Liver (tissue), 9 donors: ENCODE data around the gene KRT25. TPM values are rescaled to one million over a fixed set of nuclear protein-coding genes. Genes with fewer than 3 reads are reported as not detected.

Source experiments
- DNase-seq: peaks from one replicate; pipeline ENCODE4 v3.0.0-alpha.2; 2017; ENCODE audit warnings: low spot score
- H3K27ac ChIP-seq, 2 donors: one replicate each; pipeline ENCODE4 v1.7.0; 2013; ENCODE audit warnings: inconsistent platforms in 2 of 2, low read length in 2 of 2, control low read depth in 1 of 2, low read depth in 1 of 2, mild to moderate bottlenecking in 1 of 2
- H3K27me3 ChIP-seq, 4 donors: one replicate each; pipeline versions ENCODE4 v1.6.1 to v1.7.0; 2013; ENCODE audit warnings: low read length in 3 of 4, inconsistent platforms in 1 of 4, mild to moderate bottlenecking in 1 of 4, moderate library complexity in 1 of 4; ENCODE audit not compliant: control insufficient read depth in 4 of 4, insufficient read depth in 4 of 4
- H3K36me3 ChIP-seq, 4 donors: one replicate each; pipeline versions ENCODE4 v1.6.1 to v1.7.0; 2013; ENCODE audit warnings: low read length in 3 of 4, mild to moderate bottlenecking in 3 of 4, low read depth in 1 of 4, moderate library complexity in 1 of 4; ENCODE audit not compliant: control insufficient read depth in 4 of 4, insufficient read depth in 3 of 4
- H3K4me1 ChIP-seq, 4 donors: one replicate each; pipeline versions ENCODE4 v1.6.1 to v1.7.0; 2013; ENCODE audit warnings: low read length in 3 of 4, mild to moderate bottlenecking in 3 of 4, moderate library complexity in 1 of 4; ENCODE audit not compliant: control insufficient read depth in 4 of 4, insufficient read depth in 4 of 4
- H3K4me3 ChIP-seq, 3 donors: one replicate each; pipeline versions ENCODE4 v1.6.1 to v1.7.0; 2013; ENCODE audit warnings: low read length in 3 of 3, control low read depth in 1 of 3, low read depth in 1 of 3, mild to moderate bottlenecking in 1 of 3
- H3K9ac ChIP-seq, 2 donors: one replicate each; pipeline ENCODE4 v1.7.0; 2013; ENCODE audit warnings: low read length in 2 of 2, mild to moderate bottlenecking in 2 of 2, moderate library complexity in 2 of 2, control low read depth in 1 of 2, low read depth in 1 of 2
- H3K9me3 ChIP-seq, 4 donors: one replicate each; pipeline versions ENCODE4 v1.6.1 to v1.7.0; 2013; ENCODE audit warnings: low read length in 3 of 4; ENCODE audit not compliant: control insufficient read depth in 4 of 4
- ATF3 ChIP-seq: IDR thresholded peaks from 2 replicates; pipeline ENCODE4 v1.6.1; 2016; ENCODE audit warnings: antibody characterized with exemption
- CTCF ChIP-seq: fragments of 150-350 bp; IDR thresholded peaks from 2 replicates; pipeline ENCODE4 v1.5.1; 2017; ENCODE audit warnings: improper control_type of control experiment, low read depth, low read length; ENCODE audit not compliant: missing input control
- EGR1 ChIP-seq, 2 donors: IDR thresholded peaks; 2 replicates each; pipeline ENCODE4 v1.6.1; 2016 to 2018; ENCODE audit warnings: antibody characterized with exemption in 2 of 2, low read depth in 2 of 2
- FOXA2 ChIP-seq: IDR thresholded peaks from 2 replicates; pipeline ENCODE4 v1.6.1; 2016; ENCODE audit warnings: antibody characterized with exemption
- GABPA ChIP-seq, 2 donors: IDR thresholded peaks in 1 of 2; conservative IDR thresholded peaks in 1 of 2; 2 replicates each; pipeline ENCODE4 v1.6.1; 2016; ENCODE audit warnings: antibody characterized with exemption in 2 of 2, mild to moderate bottlenecking in 1 of 2, moderate library complexity in 1 of 2
- HNF4A ChIP-seq, 2 donors: conservative IDR thresholded peaks; 2 replicates each; pipeline ENCODE4 v1.6.1; 2016; ENCODE audit warnings: antibody characterized with exemption in 2 of 2, mild to moderate bottlenecking in 2 of 2
- HNF4G ChIP-seq: IDR thresholded peaks from 2 replicates; pipeline ENCODE4 v1.6.1; 2016; ENCODE audit warnings: antibody characterized with exemption
- JUND ChIP-seq, 2 donors: IDR thresholded peaks; 2 replicates each; pipeline ENCODE4 v1.6.1; 2016; ENCODE audit warnings: antibody characterized with exemption in 2 of 2
- MAX ChIP-seq: IDR thresholded peaks from 2 replicates; pipeline ENCODE4 v1.6.1; 2016; ENCODE audit warnings: antibody characterized with exemption
- NR2F2 ChIP-seq: IDR thresholded peaks from 2 replicates; pipeline ENCODE4 v1.6.1; 2016; ENCODE audit warnings: antibody characterized with exemption
- RAD21 ChIP-seq, 2 donors: IDR thresholded peaks; 2 replicates each; pipeline ENCODE4 v1.6.1; 2016; ENCODE audit warnings: antibody characterized with exemption in 2 of 2, mild to moderate bottlenecking in 2 of 2
- REST ChIP-seq: IDR thresholded peaks from 2 replicates; pipeline ENCODE4 v1.6.1; 2016; ENCODE audit warnings: antibody characterized with exemption, mild to moderate bottlenecking
- SP1 ChIP-seq: IDR thresholded peaks from 2 replicates; pipeline ENCODE4 v1.6.1; 2018; ENCODE audit warnings: antibody characterized with exemption, mild to moderate bottlenecking
- TAF1 ChIP-seq: conservative IDR thresholded peaks from 2 replicates; pipeline ENCODE4 v1.6.1; 2016; ENCODE audit warnings: antibody characterized with exemption, mild to moderate bottlenecking
- YY1 ChIP-seq: IDR thresholded peaks from 2 replicates; pipeline ENCODE4 v1.6.1; 2016; ENCODE audit warnings: antibody characterized with exemption, mild to moderate bottlenecking
- ZBTB33 ChIP-seq: IDR thresholded peaks from 2 replicates; pipeline ENCODE4 v1.6.1; 2016; ENCODE audit warnings: antibody characterized with exemption
- WGBS: extraction: QIAGEN DNeasy Blood & Tissue Kit; methylation state at CpG from one replicate; pipeline ENCODE4 v1.1.7; 2013; 5-methylcytosine and 5-hydroxymethylcytosine counted together
- polyA plus RNA-seq, 2 donors: library from polyadenylated mRNA; stranded (reverse) in 1 of 2; unstranded in 1 of 2; fragments of 200-250 nt in 1 of 2; fragments of >200 nt in 1 of 2; fragmentation: Nextera tagmentation in 1 of 2; extraction: Ambion mirVana in 1 of 2; gene quantifications; one replicate each; pipeline versions ENCODE4 v1.2.1 to v1.2.3, GENCODE V29; 2013 to 2015
- total RNA-seq, 2 donors: library from RNA; depleted of rRNA; stranded (reverse); fragments of >200 nt; gene quantifications; one replicate each; pipeline ENCODE4 v1.2.3, GENCODE V29; 2014
- donor health status: healthy.
- donor health status: healthy.
- donor health status: healthy.
- donor health status: healthy.
- donor health status: healthy.

Gene KRT25
- total and polyA plus RNA-seq, 4 donors = not detected

GRCh38 chr17:40718930-40719329 lies 36.2 kb downstream of the KRT25 start (continued):
- TF ChIP-seq CTCF (no peak), JUND (IDR thresholded peaks at IDR 0.05) (no peak), FOXA2 (no peak), HNF4A (conservative IDR thresholded peaks at IDR 0.05) (no peak), EGR1 (IDR thresholded peaks at IDR 0.05; ENCODE audit: low read depth in 2 of 2) (no peak), MAX (no peak), SP1 (no peak)

- DNase-seq = no peak
- H3K27ac ChIP-seq = no peak overlapping the region
- H3K27me3 ChIP-seq = no peaks in the 10 kb centered on the region
- no peak overlapping the region for H3K4me3 ChIP-seq
- no peak for TF ChIP-seq NR2F2
- TF ChIP-seq FOXA2 = no peak
- TF ChIP-seq HNF4A (conservative IDR thresholded peaks at IDR 0.05) = no peak
- TF ChIP-seq ZBTB33 = no peak
- TF ChIP-seq GABPA (IDR thresholded peaks at IDR 0.05 in 1 of 2, conservative IDR thresholded peaks at IDR 0.05 in 1 of 2) = no peak
- TF ChIP-seq HNF4G = no peak
- no peak for TF ChIP-seq RAD21 (IDR thresholded peaks at IDR 0.05)
- TF ChIP-seq MAX = no peak
- TF ChIP-seq SP1 = no peak
- TF ChIP-seq YY1 = no peak
- TF ChIP-seq TAF1 = no peak
- TF ChIP-seq REST = no peak
- no peak for TF ChIP-seq ATF3
- no peak for TF ChIP-seq JUND (IDR thresholded peaks at IDR 0.05)
- no peak for TF ChIP-seq CTCF
- H3K36me3 ChIP-seq = no peaks in the 10 kb centered on the region
- H3K9ac ChIP-seq = no peak overlapping the region
- peaks cover 0 to 2% (median 0%) of the 10 kb centered on the region in 4 donors for H3K9me3 ChIP-seq
- no peaks in the 10 kb centered on the region for H3K4me1 ChIP-seq
- 67% methylated on average over 3 of the region's 3 CpGs for WGBS
Measured at GRCh38 chr17:40717776-40718175, 37.4 kb downstream of the KRT25 start.
